ENCODE measurements around the gene JOSD2. TPM values are rescaled to one million over a fixed set of nuclear protein-coding genes. Genes with fewer than 3 reads are reported as not detected.

Gene JOSD2
- total and polyA plus RNA-seq, 2 donors = 10.5 to 73.6 TPM

- H3K4me3 ChIP-seq (ENCODE audit: low read depth, low read length) = no peak overlapping the region
- WGBS = 40% methylated on average over 38 of the region's 38 CpGs
- peaks cover 3% of the 10 kb centered on the region for H3K4me1 ChIP-seq (ENCODE audit: insufficient read depth)
- DNase-seq (ENCODE audit: extremely low spot score) = no peak
- H3K27ac ChIP-seq (ENCODE audit: low read depth) = no peak overlapping the region
- H3K36me3 ChIP-seq (ENCODE audit: insufficient read depth) = peaks cover 1% of the 10 kb centered on the region
These were observed 3.6 kb upstream of the JOSD2 start for GRCh38 chr19:50514346-50515167.

- no peak for DNase-seq (ENCODE audit: extremely low spot score)
- no peak within 1 kb of the TSS for H3K27ac ChIP-seq (ENCODE audit: low read depth)
- H3K4me1 ChIP-seq (ENCODE audit: insufficient read depth) = peaks cover 3% of the 10 kb centered on the region
- WGBS = 46% methylated on average over 22 of the region's 22 CpGs
- no peak within 1 kb of the TSS for H3K4me3 ChIP-seq (ENCODE audit: low read depth, low read length)
- H3K36me3 ChIP-seq (ENCODE audit: insufficient read depth) = peaks cover 1% of the 10 kb centered on the region
These were observed 2.9 kb upstream of the JOSD2 start, which contains the start of gene ASPDH for GRCh38 chr19:50513746-50514345. Gene ASPDH (minus strand): TSS chr19:50513913. CDS start chr19:50513823, 90 bp downstream.

GRCh38 chr19:50512999-50513745, 2.2 kb upstream of the JOSD2 start:
- Histone ChIP-seq H3K4me3 (ENCODE audit: low read depth, low read length) (no peak overlapping the region), H3K36me3 (ENCODE audit: insufficient read depth) (peaks cover 1% of the 10 kb centered on the region), H3K27ac (ENCODE audit: low read depth) (no peak overlapping the region), H3K4me1 (ENCODE audit: insufficient read depth) (peaks cover 3% of the 10 kb centered on the region)
- no peak for DNase-seq (ENCODE audit: extremely low spot score)
- 68% methylated on average over 12 of the region's 12 CpGs for WGBS

GRCh38 chr19:50512112-50512998, 1.4 kb upstream of the JOSD2 start:
- Histone ChIP-seq H3K4me1 (ENCODE audit: insufficient read depth) (peaks cover 3% of the 10 kb centered on the region), H3K36me3 (ENCODE audit: insufficient read depth) (peaks cover 1% of the 10 kb centered on the region), H3K4me3 (ENCODE audit: low read depth, low read length) (no peak overlapping the region), H3K27ac (ENCODE audit: low read depth) (no peak overlapping the region)
- no peak for DNase-seq (ENCODE audit: extremely low spot score)
- WGBS = 88% methylated on average over 36 of the region's 36 CpGs

GRCh38 chr19:50510700-50511068, 307 bp downstream of the JOSD2 start:
- 3% methylated on average over 10 of the region's 10 CpGs for WGBS
- peak; percentile 68 for DNase-seq (ENCODE audit: extremely low spot score)
- peak overlapping the region; percentile 59 for H3K4me3 ChIP-seq (ENCODE audit: low read depth, low read length)
- peak overlapping the region; percentile 79 for H3K27ac ChIP-seq (ENCODE audit: low read depth)
- peaks cover 3% of the 10 kb centered on the region for H3K4me1 ChIP-seq (ENCODE audit: insufficient read depth)
- H3K36me3 ChIP-seq (ENCODE audit: insufficient read depth) = no peaks in the 10 kb centered on the region

GRCh38 chr19:50510121-50510670, 795 bp downstream of the JOSD2 start:
- Histone ChIP-seq H3K4me3 (ENCODE audit: low read depth, low read length) (peak overlapping the region; percentile 59), H3K4me1 (ENCODE audit: insufficient read depth) (peaks cover 3% of the 10 kb centered on the region), H3K36me3 (ENCODE audit: insufficient read depth) (no peaks in the 10 kb centered on the region), H3K27ac (ENCODE audit: low read depth) (no peak overlapping the region)
- no peak for DNase-seq (ENCODE audit: extremely low spot score)
- WGBS = 40% methylated on average over 26 of the region's 26 CpGs

- H3K36me3 ChIP-seq (ENCODE audit: insufficient read depth) = no peaks in the 10 kb centered on the region
- 90% methylated on average over 11 of the region's 11 CpGs for WGBS
- peaks cover 3% of the 10 kb centered on the region for H3K4me1 ChIP-seq (ENCODE audit: insufficient read depth)
- no peak overlapping the region for H3K4me3 ChIP-seq (ENCODE audit: low read depth, low read length)
- no peak for DNase-seq (ENCODE audit: extremely low spot score)
- H3K27ac ChIP-seq (ENCODE audit: low read depth) = no peak overlapping the region
These were observed 1.6 kb downstream of the JOSD2 start for GRCh38 chr19:50509366-50509765.

- Histone ChIP-seq H3K36me3 (ENCODE audit: insufficient read depth) (no peaks in the 10 kb centered on the region), H3K4me3 (ENCODE audit: low read depth, low read length) (no peak overlapping the region), H3K4me1 (ENCODE audit: insufficient read depth) (peaks cover 3% of the 10 kb centered on the region), H3K27ac (ENCODE audit: low read depth) (no peak overlapping the region)
- 88% methylated on average over 3 of the region's 3 CpGs for WGBS
- no peak for DNase-seq (ENCODE audit: extremely low spot score)
These were observed 2.2 kb downstream of the JOSD2 start for GRCh38 chr19:50508843-50509190.

- WGBS = 90% methylated on average over 8 of the region's 8 CpGs
- Histone ChIP-seq H3K4me1 (ENCODE audit: insufficient read depth) (peaks cover 3% of the 10 kb centered on the region), H3K4me3 (ENCODE audit: low read depth, low read length) (no peak overlapping the region), H3K36me3 (ENCODE audit: insufficient read depth) (no peaks in the 10 kb centered on the region), H3K27ac (ENCODE audit: low read depth) (no peak overlapping the region)
- DNase-seq (ENCODE audit: extremely low spot score) = no peak
These were observed 3.6 kb downstream of the JOSD2 start for GRCh38 chr19:50507376-50507775.

- no peak for DNase-seq (ENCODE audit: extremely low spot score)
- Histone ChIP-seq H3K4me1 (ENCODE audit: insufficient read depth) (peaks cover 3% of the 10 kb centered on the region), H3K36me3 (ENCODE audit: insufficient read depth) (no peaks in the 10 kb centered on the region), H3K4me3 (ENCODE audit: low read depth, low read length) (no peak overlapping the region), H3K27ac (ENCODE audit: low read depth) (no peak overlapping the region)
- WGBS = 92% methylated on average over 10 of the region's 10 CpGs
These were observed 4.3 kb downstream of the JOSD2 start for GRCh38 chr19:50506700-50507099.

- H3K36me3 ChIP-seq (ENCODE audit: insufficient read depth) = no peaks in the 10 kb centered on the region
- WGBS = 89% methylated on average over 30 of the region's 30 CpGs
- H3K27ac ChIP-seq (ENCODE audit: low read depth) = no peak overlapping the region
- H3K4me1 ChIP-seq (ENCODE audit: insufficient read depth) = peaks cover 3% of the 10 kb centered on the region
- H3K4me3 ChIP-seq (ENCODE audit: low read depth, low read length) = no peak overlapping the region
- no peak for DNase-seq (ENCODE audit: extremely low spot score)
These were observed 5.0 kb downstream of the JOSD2 start for GRCh38 chr19:50505856-50506611.

Data from urinary bladder (tissue), 4 donors.